HG02943 (cell line): ENCODE measurements around the gene PLEKHB1.

Experiments used
- ATAC-seq: cut with Tn5 transposase; IDR thresholded peaks from one replicate; pipeline ENCODE4 v1.9.1; 2021; ENCODE audit warnings: mild to moderate bottlenecking, low read depth, moderate library complexity; ENCODE audit not compliant: unreplicated experiment

Gene PLEKHB1

GRCh38 chr11:73647459-73648100 lies 1.2 kb downstream of the PLEKHB1 start:
- ATAC-seq: no peak

DNA sequence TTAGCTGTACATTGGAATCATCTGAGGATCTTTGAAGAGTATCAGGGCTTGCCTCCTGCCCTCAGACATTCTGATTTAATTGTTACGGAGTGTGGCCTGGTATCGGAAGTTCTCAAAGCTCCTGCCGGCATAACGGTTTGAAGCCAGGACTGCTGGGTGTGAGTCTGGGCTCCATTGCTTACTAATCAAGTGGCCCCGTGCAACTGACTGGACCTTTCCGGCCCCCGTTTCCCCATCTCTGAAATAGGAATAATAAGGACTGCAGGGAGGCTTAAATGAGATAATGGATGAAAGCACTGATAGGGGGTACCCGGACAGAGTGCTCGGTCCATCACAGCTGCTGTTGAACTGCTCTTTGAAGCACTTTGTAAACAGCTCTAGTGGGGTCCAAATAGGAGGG lies 1.7 kb downstream of the PLEKHB1 start:
- no peak for ATAC-seq

- ATAC-seq: no peak
Measured at GRCh38 chr11:73648571-73649046, 2.2 kb downstream of the PLEKHB1 start.

GRCh38 chr11:73649206-73649605 lies 2.8 kb downstream of the PLEKHB1 start:
- no peak for ATAC-seq

- no peak for ATAC-seq
Measured at GRCh38 chr11:73650400-73650799, 4.0 kb downstream of the PLEKHB1 start.

- ATAC-seq: no peak
Measured at GRCh38 chr11:73651252-73651651, 4.9 kb downstream of the PLEKHB1 start.

DNA sequence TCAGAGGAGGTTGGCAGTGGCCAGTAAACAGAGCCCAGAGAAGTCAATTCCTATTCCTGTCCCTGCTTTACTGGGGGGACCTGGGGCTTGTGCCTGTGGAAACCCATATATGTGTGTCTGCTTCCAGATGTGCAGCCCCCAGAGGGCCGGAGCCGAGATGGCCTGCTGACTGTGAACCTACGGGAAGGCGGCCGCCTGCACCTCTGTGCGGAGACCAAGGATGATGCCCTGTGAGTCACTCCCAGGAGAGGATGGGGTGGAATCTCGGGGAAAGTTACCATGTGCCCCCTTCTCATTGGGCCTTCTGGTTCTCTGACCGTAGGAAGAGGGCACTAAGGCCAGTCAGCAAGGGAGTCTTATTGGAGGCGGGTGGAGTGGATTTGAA lies 5.3 kb downstream of the PLEKHB1 start:
- ATAC-seq: no peak

DNA sequence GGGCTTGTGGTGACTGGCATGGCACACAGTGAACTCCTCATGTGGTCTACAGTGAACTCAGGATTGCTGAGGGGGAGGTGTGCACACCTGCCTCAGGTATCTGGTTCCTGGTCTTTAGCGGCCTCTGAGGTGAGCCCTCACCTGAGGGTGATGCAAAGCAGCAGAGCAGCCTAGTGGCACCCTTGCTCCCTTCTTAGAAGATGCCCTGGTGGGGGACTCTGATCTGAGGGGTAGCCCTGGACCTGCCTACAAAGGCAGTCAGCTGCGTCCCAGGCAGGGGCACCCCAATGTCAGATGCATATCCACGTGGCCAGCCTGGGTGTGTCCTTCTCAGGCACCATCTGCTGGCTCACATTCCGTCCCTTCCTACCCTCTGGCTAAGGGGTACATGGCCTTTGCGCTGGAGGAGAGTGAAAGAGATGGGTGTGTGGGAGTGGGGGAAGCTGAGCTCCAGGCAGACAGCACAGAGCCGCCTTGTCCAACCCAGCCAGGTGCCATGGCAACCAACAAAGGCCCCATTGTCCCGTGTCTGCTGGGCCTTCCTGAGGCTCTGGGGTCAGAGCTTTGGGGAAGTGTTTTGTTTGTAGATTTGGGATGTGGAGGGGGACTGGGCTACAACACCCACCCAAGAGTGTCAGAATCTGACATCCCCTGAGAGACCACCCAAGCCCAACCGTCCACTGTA lies 5.8 kb downstream of the PLEKHB1 start:
- no peak for ATAC-seq

DNA sequence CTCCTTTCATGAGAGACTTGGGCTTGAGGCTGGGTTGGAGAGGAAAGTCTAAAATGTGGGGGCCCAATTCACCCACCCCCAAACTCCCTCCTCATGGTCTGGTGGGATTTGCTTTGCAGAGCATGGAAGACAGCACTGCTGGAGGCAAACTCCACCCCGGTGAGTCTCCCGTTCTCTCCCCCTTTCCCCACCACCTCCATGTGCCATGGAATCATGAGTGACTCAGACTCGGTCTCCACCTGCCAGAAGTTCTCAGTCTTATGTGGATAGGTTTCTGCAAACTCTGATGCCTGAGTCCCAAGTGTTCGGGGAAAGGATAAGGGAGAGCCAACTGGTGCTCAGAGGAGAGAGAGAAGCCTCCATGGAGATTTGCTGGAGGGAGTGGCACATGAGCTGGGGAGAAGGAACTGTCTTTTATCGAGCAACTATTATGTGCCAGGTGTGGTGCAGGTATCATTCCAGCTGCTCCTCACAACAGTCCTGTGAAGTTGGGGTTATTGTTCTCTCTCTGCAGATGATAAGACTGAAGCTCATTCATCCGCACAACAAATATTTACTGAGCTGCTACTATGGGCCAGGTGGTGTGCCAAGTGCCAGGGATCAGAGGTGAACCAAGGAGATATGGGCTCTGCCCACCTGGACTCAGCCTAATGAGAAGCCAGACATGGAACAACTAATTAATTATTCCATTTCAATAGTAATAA lies 6.6 kb downstream of the PLEKHB1 start:
- ATAC-seq: no peak

GRCh38 chr11:73653996-73654395 lies 7.6 kb downstream of the PLEKHB1 start:
- no peak for ATAC-seq

GRCh38 chr11:73654482-73655021 lies 8.2 kb downstream of the PLEKHB1 start:
- ATAC-seq: no peak

DNA sequence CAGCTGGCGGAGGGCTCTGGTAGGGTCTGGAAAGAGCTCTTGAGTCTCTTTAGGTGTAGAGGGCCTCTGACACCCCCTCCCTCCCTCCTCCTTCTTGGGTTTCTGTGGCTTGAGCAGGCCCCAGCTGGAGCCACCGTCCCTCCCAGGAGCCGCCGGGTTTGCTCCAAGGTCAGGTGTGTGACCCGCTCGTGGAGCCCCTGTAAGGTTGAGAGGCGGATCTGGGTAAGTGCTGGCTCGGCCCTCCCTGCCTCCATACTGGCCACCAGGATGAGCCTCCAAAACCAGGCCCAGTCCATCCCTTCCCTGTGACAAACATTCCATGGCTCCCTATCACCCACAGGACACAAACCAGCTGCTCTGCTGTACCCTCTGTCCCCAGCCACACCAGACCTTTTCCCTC lies 9.3 kb downstream of the PLEKHB1 start:
- no peak for ATAC-seq

- ATAC-seq: no peak
Measured at GRCh38 chr11:73656985-73657384, 10.6 kb downstream of the PLEKHB1 start.

- ATAC-seq: no peak
Measured at GRCh38 chr11:73659961-73660360, 13.6 kb downstream of the PLEKHB1 start.

GRCh38 chr11:73660497-73661034 lies 14.2 kb downstream of the PLEKHB1 start:
- no peak for ATAC-seq

GRCh38 chr11:73661035-73661628 lies 14.8 kb downstream of the PLEKHB1 start:
- peak; percentile 59 for ATAC-seq

GRCh38 chr11:73662445-73663157 lies 16.2 kb downstream of the PLEKHB1 start:
- no peak for ATAC-seq

- no peak for ATAC-seq
Measured at GRCh38 chr11:73663604-73664495, 17.5 kb downstream of the PLEKHB1 start.

DNA sequence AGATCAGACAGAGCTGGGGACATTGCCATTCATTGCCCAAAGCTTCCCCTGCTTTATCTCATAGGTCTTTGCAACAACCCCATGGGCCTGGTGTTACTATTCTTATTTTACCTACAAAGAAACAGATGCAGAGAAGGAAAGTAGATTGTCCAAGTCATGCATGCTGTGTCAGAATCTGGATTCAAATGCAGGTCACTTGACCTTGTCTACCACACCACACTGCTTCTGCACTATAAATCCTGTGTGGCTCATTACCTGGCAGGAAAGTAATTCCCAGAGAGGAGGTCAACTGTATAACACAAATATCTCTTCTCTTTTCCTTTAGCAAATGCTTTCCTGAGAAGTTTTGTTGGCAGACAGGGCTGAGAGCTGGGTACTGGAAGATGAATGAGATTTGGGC lies 18.5 kb downstream of the PLEKHB1 start:
- ATAC-seq: no peak
